ENCODE measurements around the gene PITPNM1.

Gene PITPNM1

DNA sequence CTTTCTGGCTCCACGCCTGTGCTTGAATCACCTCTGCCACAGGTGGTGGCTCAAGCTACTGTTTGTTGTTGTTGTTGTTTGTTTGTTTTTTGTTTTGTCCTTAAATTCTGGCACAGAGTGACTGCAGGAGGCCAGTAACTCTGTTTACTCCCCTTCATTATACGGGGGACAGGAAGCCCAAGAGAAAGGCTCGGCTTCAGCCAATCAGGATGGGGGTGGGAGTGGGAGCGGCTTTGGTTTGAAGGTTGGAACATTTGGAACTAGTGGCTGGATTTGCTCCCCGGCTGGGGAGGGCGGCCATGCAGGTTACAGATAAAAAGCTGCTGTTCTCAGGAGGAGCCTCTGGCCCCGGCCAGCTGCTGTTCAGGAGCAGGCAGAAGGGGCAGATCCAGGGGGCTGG lies 37.8 kb upstream of the PITPNM1 start:
- no peak overlapping the region for H3K27ac ChIP-seq
- TF ChIP-seq, protein P1, sequence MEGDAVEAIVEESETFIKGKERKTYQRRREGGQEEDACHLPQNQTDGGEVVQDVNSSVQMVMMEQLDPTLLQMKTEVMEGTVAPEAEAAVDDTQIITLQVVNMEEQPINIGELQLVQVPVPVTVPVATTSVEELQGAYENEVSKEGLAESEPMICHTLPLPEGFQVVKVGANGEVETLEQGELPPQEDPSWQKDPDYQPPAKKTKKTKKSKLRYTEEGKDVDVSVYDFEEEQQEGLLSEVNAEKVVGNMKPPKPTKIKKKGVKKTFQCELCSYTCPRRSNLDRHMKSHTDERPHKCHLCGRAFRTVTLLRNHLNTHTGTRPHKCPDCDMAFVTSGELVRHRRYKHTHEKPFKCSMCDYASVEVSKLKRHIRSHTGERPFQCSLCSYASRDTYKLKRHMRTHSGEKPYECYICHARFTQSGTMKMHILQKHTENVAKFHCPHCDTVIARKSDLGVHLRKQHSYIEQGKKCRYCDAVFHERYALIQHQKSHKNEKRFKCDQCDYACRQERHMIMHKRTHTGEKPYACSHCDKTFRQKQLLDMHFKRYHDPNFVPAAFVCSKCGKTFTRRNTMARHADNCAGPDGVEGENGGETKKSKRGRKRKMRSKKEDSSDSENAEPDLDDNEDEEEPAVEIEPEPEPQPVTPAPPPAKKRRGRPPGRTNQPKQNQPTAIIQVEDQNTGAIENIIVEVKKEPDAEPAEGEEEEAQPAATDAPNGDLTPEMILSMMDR (conservative IDR thresholded peaks at IDR 0.05): no peak
- no peak for TF ChIP-seq ZFX (IDR thresholded peaks at IDR 0.05)

DNA sequence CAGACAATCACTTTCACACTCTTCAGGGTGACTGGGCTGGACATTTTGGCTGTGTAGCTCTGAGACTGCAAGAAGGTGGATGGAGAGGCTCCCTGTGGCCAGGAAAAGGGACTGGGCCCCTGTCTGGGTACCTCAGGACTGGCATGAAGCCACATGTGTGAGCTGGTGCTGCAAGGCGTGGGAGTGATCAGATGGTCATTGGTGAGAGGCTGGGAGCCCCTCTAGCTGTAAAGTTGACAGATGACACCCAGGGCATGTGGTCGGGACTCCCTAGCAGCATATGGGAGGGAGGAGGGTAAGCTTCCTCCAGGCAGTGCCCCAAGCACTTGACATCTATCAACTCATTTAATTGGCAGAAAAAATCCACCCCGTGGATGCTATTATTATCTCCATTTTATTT lies 37.0 kb upstream of the PITPNM1 start:
- H3K27ac ChIP-seq: no peak overlapping the region
- TF ChIP-seq ZFX (IDR thresholded peaks at IDR 0.05): no peak
- TF ChIP-seq, protein P1 (conservative IDR thresholded peaks at IDR 0.05): no peak

DNA sequence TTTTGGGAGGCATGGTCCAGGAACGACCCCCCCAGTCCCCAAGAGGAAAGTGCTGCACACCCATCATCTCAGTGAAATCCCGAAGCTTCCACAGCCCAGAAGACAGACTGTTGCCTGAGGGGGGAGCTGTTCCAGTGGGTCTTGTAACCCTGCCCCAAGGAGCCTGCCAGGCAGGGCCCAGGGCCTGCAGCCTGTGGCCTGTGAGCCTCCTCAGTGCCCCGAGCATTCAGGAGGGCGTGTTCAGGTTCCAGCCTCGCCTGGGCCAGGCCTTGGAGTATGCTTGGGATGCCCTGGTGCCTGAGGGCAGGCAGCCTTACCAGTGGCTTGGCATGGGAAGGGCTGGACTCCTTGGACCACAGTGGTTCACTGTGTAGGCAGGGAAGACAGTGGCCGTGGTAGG lies 36.0 kb upstream of the PITPNM1 start:
- TF ChIP-seq, protein P1 (conservative IDR thresholded peaks at IDR 0.05): no peak
- no peak for TF ChIP-seq ZFX (IDR thresholded peaks at IDR 0.05)
- H3K27ac ChIP-seq: no peak overlapping the region

DNA sequence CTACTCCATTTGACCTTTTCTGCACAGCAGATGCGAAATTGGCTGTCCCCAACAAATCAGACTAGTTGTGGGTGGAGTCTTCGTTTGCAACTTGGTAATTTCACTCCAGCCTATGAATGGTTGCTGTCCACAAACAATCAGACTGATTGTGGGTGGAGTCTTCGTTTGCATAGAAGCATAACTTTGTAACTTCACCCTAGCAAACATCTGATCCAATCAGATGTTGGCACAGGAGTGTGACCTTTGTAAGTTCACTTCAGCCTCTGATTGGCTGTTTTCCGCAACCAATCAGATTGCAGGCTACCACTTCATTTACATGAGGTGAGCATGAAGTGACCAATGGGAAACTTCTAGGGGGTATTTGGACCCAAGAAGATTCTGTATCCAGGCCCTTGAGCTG lies 34.4 kb upstream of the PITPNM1 start:
- peak overlapping the region; percentile 13; the same call in 1 of the 2 replicates for H3K27ac ChIP-seq

DNA sequence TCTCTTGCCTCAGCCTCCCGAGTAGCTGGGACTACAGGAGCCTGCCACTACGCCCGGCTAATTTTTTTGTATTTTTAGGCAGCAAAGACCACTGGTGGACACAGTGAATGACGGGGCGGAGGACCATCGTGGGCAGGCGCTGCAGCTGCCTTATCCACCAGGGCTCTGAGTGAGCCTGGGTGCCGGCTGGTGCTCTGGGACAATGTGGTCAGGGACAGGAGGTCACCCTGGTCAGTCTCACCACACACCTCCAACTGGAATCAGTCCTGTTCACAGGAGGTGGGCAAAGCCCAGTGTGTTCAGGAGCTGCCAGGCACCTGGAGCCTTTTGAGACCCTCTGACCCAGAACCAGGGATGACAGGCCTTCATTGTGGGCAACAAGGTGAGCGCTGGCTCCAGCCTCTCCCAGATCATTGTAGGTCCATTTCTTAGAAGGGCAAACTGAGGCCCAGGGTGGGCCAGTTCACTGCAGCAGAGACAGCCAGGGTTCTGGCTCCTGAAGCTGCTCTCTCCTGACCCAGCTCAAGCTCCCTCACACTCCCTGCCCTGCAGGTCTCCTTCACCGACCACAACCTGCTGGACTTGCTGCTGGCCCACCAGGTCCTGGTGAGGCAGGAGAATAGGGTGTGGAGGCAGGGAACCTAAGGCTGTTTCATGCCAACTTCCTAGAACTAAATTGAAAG lies 33.8 kb upstream of the PITPNM1 start:
- H3K27ac ChIP-seq: peak overlapping the region; percentile 13; the same call in 1 of the 2 replicates
- TF ChIP-seq, protein P1 (conservative IDR thresholded peaks at IDR 0.05): no peak
- TF ChIP-seq ZFX (IDR thresholded peaks at IDR 0.05): no peak

More for the DNA sequence above, 34.4 kb upstream of the PITPNM1 start:
- TF ChIP-seq, protein P1 (conservative IDR thresholded peaks at IDR 0.05): no peak
- TF ChIP-seq ZFX (IDR thresholded peaks at IDR 0.05): no peak

DNA sequence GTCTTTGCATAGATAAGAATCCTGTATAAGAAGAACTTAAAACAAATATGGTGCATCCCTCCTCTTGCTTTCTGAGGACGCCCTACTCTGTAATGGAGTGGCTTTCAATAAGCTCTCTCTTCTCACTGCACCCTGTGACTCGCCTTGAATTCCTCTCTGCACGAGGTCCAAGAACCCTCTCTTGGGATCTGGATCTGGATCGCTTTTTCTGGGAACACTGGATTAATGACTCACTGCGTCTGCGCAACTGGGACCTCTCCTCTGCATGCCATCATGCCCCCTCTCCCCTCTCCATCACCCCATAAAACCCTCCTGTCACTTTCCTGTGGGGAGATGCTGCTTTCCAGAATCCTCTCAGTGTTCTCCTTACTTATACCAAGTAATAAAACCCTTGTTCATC lies 33.1 kb upstream of the PITPNM1 start:
- TF ChIP-seq, protein P1 (conservative IDR thresholded peaks at IDR 0.05): no peak
- no peak for TF ChIP-seq ZFX (IDR thresholded peaks at IDR 0.05)
- H3K27ac ChIP-seq: no peak overlapping the region

DNA sequence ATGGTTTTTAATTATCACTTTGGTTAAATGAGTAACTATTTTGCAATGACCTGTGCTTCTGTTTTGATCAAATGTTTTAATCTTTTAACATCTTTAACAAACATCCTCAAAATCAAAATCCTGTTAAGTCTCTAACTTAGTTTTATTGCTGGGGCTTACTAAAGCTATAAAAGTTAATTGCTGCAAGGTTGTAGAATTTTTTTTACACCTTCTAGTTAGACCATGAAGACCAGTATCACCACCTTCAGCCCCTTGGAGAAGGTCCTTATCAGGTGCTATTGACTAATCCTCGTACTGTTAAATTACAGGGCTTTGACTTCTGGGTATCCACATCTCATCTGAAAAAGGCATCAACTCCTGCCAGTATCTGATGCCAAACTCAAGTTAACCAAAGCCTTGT lies 30.4 kb upstream of the PITPNM1 start:
- no peak overlapping the region for H3K27ac ChIP-seq
- TF ChIP-seq, protein P1 (conservative IDR thresholded peaks at IDR 0.05): no peak
- TF ChIP-seq ZFX (IDR thresholded peaks at IDR 0.05): no peak
